Heart left ventricle (tissue), 13 donors: ENCODE results near the gene ACADVL.

Experiments
- POLR2A ChIP-seq, 2 donors: fragments of 450-650 bp; IDR thresholded peaks; one replicate each; pipeline ENCODE4 v1.6.1; 2017; ENCODE audit warnings: antibody characterized with exemption in 2 of 2, mild to moderate bottlenecking in 2 of 2, moderate library complexity in 2 of 2
- TF ChIP-seq, protein P1 (sequence below), 12 donors: fragments of 200-600 bp; sonication (generic) in 4 of 12; IDR thresholded peaks; one replicate each; pipeline versions ENCODE4 v1.5.0 to v1.8.0; 2018 to 2022; ENCODE audit warnings: antibody characterized with exemption in 12 of 12, mild to moderate bottlenecking in 5 of 12
- donor health status: ischemic (EF 13 %, LVEDD 7.1; RV severe dilation, severe dysfunction).
- donor health status: DM: no; HTN: yes; CAD: no.
- donor health status: DM: no; HTN: no; CAD: no.
- donor health status: ischemic (EF 25% LVEDD 6.9; RV normal size, moderate dysfunction).
- donor health status: ischemic (EF 25% LVEDD 5.7; RV mildly dilated, moderate dysfunction).
- donor health status: ischemic (EF 35%, LVEDD 5.7; RV mildly dilated, moderate dysfunction).
- donor health status: nonischemic (EF 11% LVEDD 7.7; RV severe dilation, severe dysfunction).
- donor health status: DM: yes; HTN: yes; CAD: no.
- donor health status: PGD.
- donor health status: ischemic (EF 29% LVEDD 5.4; RV normal size, mild dysfunction).
- donor health status: nonischemic (EF 23%, LVEDD 6.1; RV moderate dilation, normal function).

DNA sequence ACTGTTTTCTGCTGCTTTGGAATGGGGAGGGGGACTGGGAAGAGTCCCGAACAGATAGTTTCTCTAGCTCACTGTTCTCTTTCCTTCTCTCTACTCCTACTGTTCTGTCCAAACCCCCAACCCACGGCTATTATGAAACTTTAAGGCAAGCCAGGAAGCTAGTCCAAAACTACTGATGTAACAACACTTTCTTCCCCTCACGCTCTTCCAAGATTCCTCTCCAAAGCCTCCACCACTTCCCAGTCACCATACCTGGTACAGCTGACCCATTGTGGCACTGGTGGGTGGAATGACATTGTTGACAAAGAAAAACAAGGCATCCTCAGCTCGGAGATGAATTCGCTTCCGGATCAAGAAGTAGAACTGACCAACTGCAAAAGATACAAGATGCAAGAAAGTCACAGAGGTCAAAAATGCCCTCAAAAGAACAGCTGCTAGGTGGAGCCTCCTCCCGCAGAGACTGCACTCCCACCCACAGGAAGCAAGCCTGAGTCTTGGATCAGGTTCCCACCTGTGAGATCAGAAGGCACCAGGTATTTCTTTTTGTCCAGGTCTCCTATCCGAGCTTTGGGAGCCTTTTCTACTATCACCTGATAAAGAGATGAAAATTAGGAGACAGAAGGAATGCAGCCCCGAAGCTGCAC, 21.5 kb downstream of the ACADVL start:
- no peak for TF ChIP-seq POLR2A (IDR thresholded peaks at IDR 0.05)
- TF ChIP-seq, protein P1, sequence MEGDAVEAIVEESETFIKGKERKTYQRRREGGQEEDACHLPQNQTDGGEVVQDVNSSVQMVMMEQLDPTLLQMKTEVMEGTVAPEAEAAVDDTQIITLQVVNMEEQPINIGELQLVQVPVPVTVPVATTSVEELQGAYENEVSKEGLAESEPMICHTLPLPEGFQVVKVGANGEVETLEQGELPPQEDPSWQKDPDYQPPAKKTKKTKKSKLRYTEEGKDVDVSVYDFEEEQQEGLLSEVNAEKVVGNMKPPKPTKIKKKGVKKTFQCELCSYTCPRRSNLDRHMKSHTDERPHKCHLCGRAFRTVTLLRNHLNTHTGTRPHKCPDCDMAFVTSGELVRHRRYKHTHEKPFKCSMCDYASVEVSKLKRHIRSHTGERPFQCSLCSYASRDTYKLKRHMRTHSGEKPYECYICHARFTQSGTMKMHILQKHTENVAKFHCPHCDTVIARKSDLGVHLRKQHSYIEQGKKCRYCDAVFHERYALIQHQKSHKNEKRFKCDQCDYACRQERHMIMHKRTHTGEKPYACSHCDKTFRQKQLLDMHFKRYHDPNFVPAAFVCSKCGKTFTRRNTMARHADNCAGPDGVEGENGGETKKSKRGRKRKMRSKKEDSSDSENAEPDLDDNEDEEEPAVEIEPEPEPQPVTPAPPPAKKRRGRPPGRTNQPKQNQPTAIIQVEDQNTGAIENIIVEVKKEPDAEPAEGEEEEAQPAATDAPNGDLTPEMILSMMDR (IDR thresholded peaks at IDR 0.05) = no peak
